Testis (tissue), 3 donors: ENCODE results near the gene SHC2. TPM values are rescaled to one million over a fixed set of nuclear protein-coding genes. Genes with fewer than 3 reads are reported as not detected.

Experiments
- DNase-seq: peaks from one replicate; pipeline ENCODE4 v3.0.0-alpha.2; 2019
- H3K27ac ChIP-seq, 2 donors: fragments of 200-600 bp; sonication (generic); one replicate each; pipeline ENCODE4 v1.5.1; 2019
- H3K27me3 ChIP-seq: fragments of 200-600 bp; sonication (generic); one replicate; pipeline ENCODE4 v1.5.1; 2019
- H3K36me3 ChIP-seq: fragments of 200-600 bp; sonication (generic); one replicate; pipeline ENCODE4 v1.5.1; 2017; ENCODE audit warnings: low read depth; ENCODE audit errors: missing control alignments
- H3K4me1 ChIP-seq: fragments of 200-600 bp; sonication (generic); one replicate; pipeline ENCODE4 v1.5.1; 2019
- H3K4me3 ChIP-seq, 2 donors: fragments of 200-600 bp; sonication (generic); one replicate each; pipeline ENCODE4 v1.5.1; 2017 to 2019
- H3K9me3 ChIP-seq: fragments of 200-600 bp; sonication (generic); one replicate; pipeline ENCODE4 v1.5.1; 2017
- POLR2A ChIP-seq: fragments of 450-650 bp; IDR thresholded peaks from one replicate; pipeline ENCODE4 v1.6.1; 2017; ENCODE audit warnings: antibody characterized with exemption, mild to moderate bottlenecking, moderate library complexity
- WGBS, 2 donors: methylation state at CpG; one replicate each; pipeline ENCODE4 v1.1.5; 2018; 5-methylcytosine and 5-hydroxymethylcytosine counted together
- intact Hi-C: fragments of 100-400 bp; cut with DNase I; formaldehyde crosslinking; loops from one replicate; pipeline ENCODE4 v1.15.1; 2023; ENCODE audit warnings: low total_unique reads
- polyA plus RNA-seq: library from polyadenylated mRNA; stranded (reverse); fragments of 350-450 nt; fragmentation: Illumina TruSeq; extraction: RNeasy Lipid Tissue Mini Kit (QIAGEN cat#74804); gene quantifications from one replicate; pipeline ENCODE4 v1.2.3, GENCODE V29; 2014; ENCODE audit warnings: low read depth, low replicate concordance; ENCODE audit not compliant: insufficient read depth
- total RNA-seq, 2 donors: library from RNA; depleted of rRNA; stranded (reverse); fragments of >200 nt; gene quantifications; one replicate each; pipeline ENCODE4 v1.2.3, GENCODE V29; 2016
- TF ChIP-seq, protein P1 (sequence below), 3 experiments: fragments of 450-650 bp in 2 of 3; fragments of 200-600 bp in 1 of 3; sonication (generic) in 1 of 3; IDR thresholded peaks; one replicate each; pipeline ENCODE4 v1.5.1; 2016 to 2019; ENCODE audit warnings: antibody characterized with exemption in 3 of 3, mild to moderate bottlenecking in 2 of 3, moderate library complexity in 1 of 3

Gene SHC2
- total and polyA plus RNA-seq, 3 donors from 2014 or later, result 26.7 to 67.3 (median 57.8) TPM

- no peaks in the 10 kb centered on the region for H3K36me3 ChIP-seq
- no peak for DNase-seq
- intact Hi-C loops, result no loop called here
- WGBS, 2 donors, result 79 to 83% methylated on average over 34 to 51 of the region's 57 CpGs
- H3K27me3 ChIP-seq, result no peaks in the 10 kb centered on the region
- H3K4me1 ChIP-seq, result no peaks in the 10 kb centered on the region
- H3K4me3 ChIP-seq, result no peak overlapping the region
- H3K9me3 ChIP-seq, result no peaks in the 10 kb centered on the region
- H3K27ac ChIP-seq, result no peak overlapping the region
- no peak for TF ChIP-seq POLR2A
- TF ChIP-seq, protein P1, sequence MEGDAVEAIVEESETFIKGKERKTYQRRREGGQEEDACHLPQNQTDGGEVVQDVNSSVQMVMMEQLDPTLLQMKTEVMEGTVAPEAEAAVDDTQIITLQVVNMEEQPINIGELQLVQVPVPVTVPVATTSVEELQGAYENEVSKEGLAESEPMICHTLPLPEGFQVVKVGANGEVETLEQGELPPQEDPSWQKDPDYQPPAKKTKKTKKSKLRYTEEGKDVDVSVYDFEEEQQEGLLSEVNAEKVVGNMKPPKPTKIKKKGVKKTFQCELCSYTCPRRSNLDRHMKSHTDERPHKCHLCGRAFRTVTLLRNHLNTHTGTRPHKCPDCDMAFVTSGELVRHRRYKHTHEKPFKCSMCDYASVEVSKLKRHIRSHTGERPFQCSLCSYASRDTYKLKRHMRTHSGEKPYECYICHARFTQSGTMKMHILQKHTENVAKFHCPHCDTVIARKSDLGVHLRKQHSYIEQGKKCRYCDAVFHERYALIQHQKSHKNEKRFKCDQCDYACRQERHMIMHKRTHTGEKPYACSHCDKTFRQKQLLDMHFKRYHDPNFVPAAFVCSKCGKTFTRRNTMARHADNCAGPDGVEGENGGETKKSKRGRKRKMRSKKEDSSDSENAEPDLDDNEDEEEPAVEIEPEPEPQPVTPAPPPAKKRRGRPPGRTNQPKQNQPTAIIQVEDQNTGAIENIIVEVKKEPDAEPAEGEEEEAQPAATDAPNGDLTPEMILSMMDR (IDR thresholded peaks at IDR 0.05), result no peak
Measured at GRCh38 chr19:474126-475078, 13.6 kb upstream of the SHC2 start.

DNA sequence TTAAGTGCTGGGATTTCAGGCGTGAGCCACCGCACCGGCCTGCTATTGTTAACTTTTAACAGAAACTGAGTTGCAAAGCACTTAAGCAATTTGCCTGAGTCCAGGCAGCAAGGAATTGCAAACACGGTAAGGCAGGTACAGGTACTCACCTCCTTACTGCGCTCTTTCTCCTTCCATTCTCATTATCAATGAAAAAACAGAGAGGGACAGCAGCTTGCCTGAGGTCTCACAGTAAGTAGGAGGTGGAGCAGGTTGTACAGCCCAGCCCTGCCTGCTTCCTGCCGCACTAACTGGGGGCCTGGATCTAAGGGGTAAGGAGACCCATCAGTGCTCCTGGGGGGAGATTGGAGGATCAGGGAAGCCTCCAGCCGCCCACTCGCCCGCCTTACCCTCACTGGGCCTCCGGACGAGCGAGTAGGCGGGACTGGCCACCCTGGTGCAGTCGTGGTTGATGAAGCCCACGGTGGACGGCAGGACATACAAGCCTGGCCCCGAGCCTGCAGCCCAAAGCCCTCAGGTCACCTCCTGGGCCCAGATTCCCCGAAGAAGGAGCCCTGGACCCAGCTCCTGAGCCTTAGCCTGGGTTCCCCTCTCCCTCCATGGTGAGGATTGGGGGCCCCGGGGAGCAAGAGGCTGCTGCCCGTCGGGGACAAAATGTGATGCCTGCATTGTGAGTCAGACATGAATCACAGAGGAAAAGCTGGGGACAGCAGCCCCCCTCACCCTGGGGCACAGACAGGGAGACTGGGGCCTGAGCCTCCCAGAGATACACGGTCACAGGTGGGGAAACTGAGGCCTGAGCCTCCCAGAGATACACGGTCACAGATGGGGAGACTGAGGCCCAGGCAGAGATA is 11.4 kb upstream of the SHC2 start:
- intact Hi-C loops, result no loop called here
- Histone ChIP-seq H3K27me3 (no peaks in the 10 kb centered on the region), H3K4me3 (no peak overlapping the region), H3K9me3 (no peaks in the 10 kb centered on the region), H3K36me3 (no peaks in the 10 kb centered on the region), H3K4me1 (no peaks in the 10 kb centered on the region), H3K27ac (no peak overlapping the region)
- no peak for DNase-seq
- TF ChIP-seq POLR2A, result no peak
- TF ChIP-seq, protein P1 (IDR thresholded peaks at IDR 0.05), result no peak
- WGBS, 2 donors, result 65 to 71% methylated on average over 10 to 23 of the region's 23 CpGs

DNA sequence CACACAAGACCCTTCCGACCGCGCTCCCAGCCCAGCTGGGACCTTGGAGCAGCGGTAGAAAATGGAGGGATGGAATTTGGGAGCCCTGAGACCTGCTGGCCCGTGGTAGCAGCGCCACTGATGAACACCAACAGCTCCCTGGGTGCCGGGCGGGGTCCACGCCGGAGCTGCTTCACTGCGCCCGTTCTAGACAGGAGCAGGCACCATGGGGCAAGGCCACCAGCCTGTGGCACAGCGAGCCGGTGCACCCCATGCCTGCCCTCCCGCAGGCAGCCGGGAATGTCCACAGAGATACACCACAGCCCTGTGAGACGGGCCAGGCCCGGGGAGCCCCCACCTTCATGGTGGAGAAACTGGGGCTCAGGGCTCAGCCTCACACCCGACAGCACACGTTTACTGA is 9.9 kb upstream of the SHC2 start:
- no peaks in the 10 kb centered on the region for H3K4me1 ChIP-seq
- no peaks in the 10 kb centered on the region for H3K36me3 ChIP-seq
- no peaks in the 10 kb centered on the region for H3K9me3 ChIP-seq
- no peak overlapping the region for H3K27ac ChIP-seq
- intact Hi-C loops, result no loop called here
- TF ChIP-seq POLR2A, result no peak
- TF ChIP-seq, protein P1 (IDR thresholded peaks at IDR 0.05), result no peak
- no peak overlapping the region for H3K4me3 ChIP-seq
- WGBS, 2 donors, result 70 to 74% methylated on average over 6 to 20 of the region's 20 CpGs
- H3K27me3 ChIP-seq, result no peaks in the 10 kb centered on the region
- DNase-seq, result no peak

GRCh38 chr19:469833-470232 is 9.0 kb upstream of the SHC2 start:
- 76 to 81% methylated on average over 7 of the region's 7 CpGs for WGBS, 2 donors

More at GRCh38 chr19:469833-470232, 9.0 kb upstream of the SHC2 start:
- H3K27ac ChIP-seq, result no peak overlapping the region
- TF ChIP-seq POLR2A, result no peak
- TF ChIP-seq, protein P1 (IDR thresholded peaks at IDR 0.05), result no peak
- no peaks in the 10 kb centered on the region for H3K27me3 ChIP-seq
- H3K4me1 ChIP-seq, result no peaks in the 10 kb centered on the region
- intact Hi-C loops, result no loop called here
- H3K36me3 ChIP-seq, result no peaks in the 10 kb centered on the region
- H3K4me3 ChIP-seq, result no peak overlapping the region
- no peaks in the 10 kb centered on the region for H3K9me3 ChIP-seq
- DNase-seq, result no peak
